Epidermal melanocyte (primary cell): ENCODE data around the gene TEX22.

Source experiments
- DNase-seq: peaks from one replicate; pipeline ENCODE4 v3.0.0; 2011; ENCODE audit warnings: low spot score; ENCODE audit not compliant: insufficient read length

The TEX22 gene

DNA sequence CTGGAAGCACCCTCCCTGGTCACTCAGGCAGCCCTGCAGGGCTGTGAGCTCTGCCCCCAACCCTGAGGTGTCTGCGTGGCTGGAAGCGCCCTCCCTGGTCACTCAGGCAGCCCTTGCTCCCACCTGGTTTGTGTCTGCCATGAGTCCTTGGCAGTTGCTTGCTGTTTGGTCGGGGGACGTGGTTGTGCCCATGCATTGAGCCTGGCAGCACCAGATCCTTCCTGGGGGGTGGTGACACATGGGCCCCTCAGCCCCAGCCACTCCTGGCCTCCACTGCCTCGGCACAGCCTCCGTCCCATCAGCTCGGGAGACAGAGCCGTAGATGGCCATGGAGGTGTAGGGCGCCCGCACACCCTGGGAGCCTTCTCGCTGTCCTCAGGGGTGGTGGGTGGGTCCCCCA, 40.8 kb downstream of the TEX22 start:
- no peak for DNase-seq

DNA sequence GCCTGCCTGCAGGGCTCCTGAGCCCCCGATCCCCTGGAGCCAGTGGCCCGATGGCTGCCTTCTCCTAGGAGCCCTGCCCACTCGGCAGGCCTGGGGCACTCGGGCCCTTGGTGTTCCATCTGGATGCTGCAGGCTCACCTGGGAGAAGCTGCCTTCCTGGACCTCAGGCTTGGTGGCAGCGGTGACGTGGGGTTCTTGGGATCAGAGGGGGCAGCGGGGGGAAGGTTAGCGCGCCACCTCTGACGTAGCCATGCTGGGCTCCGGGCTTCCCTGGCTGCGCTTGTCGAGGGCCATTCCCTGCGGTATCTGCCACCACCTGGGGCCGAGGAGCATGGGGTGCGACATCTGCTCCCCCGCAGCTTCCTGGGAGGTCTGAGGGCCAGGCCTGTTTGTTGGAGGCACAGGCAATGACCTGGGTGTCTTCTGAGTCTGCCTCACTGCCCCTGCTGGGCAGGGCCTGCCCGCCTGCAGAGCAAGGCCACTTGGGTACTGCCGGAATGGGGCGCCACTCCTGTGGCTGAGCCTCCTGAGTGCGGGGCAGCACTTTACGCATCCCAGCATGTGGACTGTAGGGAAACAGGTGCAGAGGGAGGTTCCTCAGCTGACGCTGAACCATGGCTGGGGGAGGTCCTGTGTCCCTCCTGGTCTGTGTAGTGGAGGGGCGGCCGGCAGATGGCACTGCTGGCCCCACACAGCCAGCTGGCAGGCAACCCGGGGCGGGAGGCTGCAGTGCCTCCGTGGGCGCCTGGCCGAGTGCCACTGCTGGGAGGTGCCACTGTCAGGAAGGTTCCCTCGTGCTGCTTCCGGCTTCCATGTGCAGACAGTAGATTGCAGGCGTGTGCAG, 41.6 kb downstream of the TEX22 start:
- no peak for DNase-seq

DNA sequence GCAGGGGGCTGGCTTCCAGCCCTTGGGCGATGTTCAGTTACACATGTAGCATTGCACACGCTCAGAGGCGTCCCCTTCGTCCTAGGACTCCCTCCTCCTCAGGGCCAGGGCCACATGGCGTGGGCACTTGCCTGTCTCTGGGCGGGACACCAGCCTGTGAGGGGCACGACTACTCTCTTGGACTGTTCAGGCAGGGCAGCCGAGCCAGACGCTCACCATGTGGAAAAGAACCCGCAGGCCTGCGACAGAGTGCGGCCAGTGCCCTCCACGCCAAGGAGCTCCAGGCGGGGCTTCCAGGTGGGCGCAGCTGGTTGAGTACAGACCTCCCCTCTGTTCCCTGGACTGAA, 42.2 kb downstream of the TEX22 start:
- DNase-seq, result no peak

DNA sequence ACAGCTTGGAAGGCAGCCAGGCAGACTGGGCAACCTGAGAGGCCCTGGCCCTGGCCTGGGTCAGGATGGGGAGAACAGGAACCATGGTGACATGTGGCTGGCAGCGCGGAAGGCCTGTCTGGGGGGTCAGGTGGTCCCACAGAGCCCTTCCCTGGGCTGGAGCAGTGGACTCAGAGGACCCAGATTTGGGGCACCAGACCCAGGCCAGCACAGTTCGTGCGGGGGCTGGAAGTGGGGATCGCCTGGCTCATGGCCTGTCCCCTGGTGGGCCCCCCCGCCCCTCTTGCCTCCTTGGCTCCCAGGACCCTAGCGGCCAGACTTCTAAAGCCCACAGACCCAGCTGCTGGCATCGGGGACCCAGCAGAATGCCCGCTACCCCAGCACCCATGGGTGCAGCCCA, 42.7 kb downstream of the TEX22 start:
- no peak for DNase-seq

DNA sequence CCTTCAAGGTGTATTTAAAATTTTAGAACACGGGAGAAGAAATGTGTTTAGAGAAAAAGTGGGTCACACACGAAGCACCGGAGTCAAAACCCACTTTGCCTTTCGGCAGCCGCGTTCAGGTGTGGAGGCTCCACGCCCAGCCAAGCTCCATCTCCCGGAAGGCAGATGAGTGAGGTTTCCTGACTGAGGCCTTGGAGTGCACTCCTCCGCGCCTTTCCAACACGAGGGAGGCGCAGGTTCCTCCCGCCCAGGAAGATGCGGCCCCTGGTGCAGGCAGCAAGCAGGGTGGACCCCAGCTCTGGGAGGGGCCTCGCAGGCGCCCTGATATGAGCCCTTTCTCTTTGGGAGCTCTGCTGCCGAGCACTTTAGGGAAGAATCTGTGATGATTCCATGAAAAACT, 43.8 kb downstream of the TEX22 start:
- DNase-seq, result no peak

DNA sequence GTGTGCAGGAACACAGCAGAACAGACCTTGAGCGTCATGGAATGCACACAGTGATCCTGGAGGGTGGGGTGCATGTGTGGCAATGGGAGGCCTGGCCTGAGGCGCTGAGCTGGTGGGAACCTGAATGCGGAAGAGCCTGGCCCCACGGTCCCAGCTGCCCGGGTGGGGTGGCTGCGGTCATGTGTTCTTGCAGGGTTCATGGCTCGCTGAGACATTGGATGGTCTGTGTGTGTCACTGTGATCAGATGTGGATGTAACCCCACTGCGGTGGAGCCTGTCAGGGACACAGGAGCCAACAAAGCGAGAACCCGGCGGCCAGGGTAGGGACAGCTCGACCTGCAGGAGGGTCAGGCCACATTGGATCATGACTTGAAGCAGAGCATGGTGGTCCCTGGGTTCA, 44.5 kb downstream of the TEX22 start:
- no peak for DNase-seq

DNA sequence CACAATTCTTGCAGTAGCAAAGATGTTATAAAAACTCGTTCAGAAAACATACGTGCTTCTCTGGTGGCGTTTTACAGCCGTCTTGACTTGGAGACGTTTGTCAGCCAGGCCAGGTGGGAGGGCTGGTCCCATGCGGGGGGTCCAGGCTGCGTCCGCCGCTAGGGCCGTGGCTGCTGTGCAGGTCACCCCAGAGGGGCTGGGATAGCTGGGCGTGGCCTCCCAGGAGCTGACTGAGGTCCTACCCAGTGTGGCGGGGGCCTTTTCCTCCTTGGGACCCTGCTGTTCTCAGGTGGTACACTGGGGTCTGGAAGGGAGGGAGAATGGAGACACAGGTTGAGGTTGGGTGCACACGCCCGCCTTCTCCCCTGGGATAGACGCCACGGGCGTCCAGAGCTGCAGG, 46.5 kb downstream of the TEX22 start:
- DNase-seq, result no peak

DNA sequence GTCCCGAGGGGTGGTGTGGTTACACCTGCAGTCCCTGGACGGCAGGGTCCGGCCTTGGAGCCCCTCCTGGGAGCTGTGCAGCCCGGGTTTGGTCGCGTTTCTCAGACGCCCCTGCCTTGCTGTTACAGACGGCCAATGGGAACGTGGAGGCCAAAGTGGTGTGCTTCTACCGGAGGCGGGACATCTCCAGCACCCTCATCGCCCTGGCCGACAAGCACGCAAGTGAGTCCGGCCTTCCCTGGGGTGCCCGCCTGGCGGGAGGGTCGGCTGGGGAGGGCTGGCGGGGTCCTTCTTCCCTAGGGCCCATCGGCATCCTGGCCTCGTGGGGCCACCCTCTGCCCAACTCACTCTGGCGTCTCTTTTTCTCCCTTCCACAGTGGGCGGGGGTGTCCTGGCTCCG, 47.0 kb downstream of the TEX22 start:
- no peak for DNase-seq

DNA sequence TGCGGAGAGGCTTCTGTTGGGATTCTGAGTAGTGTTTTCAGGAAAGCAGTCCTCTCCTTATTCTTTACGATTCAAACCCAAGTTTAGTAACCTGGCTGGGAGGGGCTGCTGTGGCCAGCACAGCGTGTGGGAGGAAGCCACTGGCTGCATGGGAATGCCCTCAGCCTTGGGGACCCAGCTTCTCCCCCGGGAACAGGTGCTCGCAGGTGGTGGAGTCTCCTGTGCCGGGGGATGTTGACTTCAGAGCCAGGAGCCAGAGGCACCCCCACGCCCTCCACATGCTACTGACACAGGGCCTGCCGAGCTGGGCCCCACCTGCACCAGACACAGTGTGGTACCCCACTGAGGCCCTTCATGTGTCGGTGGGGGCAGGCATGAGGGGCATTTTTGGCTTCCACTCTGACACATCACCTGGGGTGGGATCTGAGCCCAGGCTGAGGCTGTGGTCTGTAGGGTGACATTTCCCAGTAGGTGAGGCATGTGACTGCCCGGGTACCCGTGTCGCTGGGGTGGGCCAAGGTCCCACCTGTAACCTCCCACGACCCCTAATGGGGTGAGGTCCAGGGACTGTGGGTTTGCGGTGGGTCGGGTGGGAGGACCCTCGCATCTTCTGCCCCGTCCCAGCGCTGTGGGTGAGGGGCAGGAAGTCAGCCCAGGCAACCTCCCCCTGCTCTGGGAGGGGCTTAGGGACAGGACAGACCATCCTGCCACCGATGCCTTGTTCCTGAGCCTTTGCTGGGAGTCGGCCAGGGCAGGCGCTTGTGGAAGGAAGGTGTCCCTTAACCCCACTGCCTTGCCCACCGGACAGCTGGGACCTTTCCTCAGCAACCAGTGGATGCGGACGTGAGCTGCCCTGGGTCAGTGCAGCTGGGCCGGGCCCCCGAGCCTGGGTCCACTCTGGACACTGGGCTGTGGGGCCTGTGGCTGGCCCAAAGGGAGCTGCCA, 47.8 kb downstream of the TEX22 start:
- no peak for DNase-seq

DNA sequence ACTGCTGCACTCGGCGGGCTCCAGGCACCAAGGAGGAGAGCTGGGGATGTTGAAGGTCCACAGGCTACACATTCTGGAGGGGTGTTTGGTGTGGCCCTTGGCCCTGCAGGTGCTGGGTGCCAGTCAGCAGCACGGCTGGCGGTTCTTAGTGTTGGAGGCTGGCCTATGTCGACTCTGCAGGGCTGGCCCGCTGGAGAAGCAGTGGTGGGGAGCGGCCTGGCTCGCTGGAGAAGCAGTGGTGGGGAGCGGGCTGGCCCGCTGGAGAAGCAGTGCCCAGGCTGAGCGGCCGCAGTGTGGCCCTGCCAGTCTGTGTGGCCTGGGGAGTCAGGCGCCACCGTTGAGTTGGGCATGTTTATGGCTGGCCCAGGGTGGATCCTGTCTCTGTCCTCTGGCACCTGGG, 48.6 kb downstream of the TEX22 start:
- DNase-seq, result no peak

DNA sequence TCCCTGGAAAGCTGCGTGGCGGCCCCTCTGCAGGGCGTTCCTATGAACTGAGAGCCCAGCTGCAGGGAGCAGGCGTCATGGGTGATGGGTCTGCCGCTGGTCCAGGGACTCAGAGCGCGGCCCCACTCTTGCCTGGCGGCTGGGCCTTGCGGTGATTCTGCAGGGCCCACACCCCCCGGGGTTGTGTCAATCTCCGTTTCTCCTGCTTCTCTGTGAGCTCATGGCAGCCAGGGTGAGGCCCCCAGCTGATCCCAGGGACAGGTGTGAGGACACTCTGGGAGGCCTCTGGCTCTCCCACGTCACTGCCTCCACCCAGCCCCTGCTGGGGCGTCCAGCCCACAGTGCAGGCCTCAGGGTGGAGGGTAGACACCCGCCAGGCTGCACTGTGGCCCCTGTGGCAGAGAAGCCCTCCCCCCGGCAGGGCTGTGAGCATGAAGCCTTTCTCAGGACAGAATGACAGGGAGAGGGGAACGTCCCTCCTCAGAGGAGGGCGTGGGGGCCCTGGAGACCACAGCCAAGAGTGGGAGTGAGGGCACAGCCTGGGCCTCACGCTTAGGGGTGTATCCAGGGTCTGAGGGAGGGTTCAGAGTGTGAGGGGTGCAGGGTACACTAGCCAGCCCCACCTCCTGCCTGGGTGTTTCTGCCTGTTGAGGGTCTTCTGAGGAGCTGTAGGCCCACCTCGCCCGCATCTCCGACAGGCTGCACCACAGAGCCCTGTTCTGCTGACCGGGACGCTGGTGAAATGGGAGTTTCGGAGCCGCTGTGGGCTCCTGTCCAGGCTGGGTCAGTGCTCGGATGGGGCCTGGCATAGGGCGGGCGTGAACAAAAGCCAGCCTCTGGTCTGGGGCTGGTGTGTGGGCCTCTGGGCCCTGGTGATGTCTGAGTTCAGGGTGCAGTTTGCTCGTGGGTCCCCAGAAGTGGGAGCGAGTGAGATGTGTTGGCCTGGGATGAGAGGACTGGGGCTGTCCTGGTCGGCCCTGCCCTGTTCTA, 49.6 kb downstream of the TEX22 start:
- DNase-seq, result no peak

DNA sequence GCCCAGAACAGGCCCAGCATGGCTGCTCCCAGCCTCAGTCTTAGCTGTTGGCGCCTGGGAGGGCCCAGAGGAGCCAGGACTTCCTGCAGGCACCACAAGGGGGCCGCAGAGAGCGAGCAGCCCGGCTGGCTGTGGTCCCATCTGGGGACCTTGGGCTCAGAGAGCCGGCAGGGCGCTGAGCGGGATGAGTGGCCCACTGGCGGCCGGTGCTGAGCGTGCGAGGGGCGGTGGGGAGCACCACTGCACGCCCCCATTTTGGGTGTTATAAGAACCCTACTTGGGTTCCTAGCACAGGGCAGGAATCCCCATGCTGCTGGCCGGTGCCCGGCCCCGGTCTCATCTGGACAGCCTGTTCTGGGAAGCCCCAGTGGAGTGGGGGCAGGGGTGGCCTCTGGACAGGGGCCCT, 50.4 kb downstream of the TEX22 start:
- DNase-seq, result peak; percentile 86

DNA sequence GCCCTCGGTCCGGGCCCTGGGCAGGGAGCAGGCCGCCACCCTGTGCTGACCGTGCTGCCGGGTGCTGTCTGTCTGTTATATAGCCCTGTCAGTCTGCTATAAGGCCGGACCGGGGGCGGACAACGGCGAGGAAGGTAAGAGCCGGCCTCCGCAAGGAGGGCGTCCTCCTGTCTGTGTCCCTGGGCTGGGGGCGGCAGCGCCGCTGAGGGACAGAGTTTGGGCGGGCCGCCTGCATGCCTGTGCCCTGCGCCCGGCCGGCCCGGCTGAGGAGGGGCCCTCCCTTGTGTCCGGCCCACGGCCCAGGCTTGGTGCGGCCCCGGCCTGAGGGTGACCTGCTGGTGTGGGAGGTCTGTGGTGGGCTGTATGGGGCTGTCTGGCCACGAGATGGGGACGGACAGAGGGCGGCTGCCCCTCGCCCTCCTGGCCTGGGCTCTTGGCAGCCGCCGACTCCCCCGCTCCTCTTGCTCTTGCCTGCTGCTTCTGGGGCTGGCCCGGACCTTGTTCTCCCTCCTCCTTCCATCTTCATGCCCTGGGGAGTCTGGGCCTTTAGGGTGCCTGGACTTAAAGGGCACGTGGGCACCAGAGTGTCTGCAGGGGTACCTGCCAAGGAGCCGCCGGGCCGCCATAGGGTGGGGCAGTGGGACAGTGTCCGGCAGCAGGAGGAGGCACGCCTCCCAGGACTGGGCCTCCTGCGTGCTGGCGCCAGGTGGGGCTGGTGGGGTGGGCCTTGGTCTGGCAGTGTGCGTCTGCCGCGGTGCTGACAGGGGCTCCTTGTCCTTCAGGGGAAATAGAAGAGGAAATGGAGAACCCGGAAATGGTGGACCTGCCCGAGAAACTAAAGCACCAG, 51.2 kb downstream of the TEX22 start:
- DNase-seq, result no peak

DNA sequence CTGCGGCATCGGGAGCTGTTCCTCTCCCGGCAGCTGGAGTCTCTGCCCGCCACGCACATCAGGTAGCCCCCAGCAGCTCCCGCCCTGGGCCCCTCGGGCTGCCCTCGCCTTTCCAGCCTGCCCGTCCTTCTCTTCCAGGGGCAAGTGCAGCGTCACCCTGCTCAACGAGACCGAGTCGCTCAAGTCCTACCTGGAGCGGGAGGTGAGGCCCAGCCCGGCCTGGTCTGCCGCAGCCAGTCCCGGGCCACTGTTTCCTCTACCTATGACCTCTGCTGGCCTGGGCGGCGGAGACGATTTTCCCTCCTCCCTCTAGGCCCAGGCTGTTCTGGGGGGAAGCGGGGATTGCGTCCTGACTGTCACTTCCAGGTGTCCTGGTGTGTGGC, 51.8 kb downstream of the TEX22 start:
- no peak for DNase-seq

DNA sequence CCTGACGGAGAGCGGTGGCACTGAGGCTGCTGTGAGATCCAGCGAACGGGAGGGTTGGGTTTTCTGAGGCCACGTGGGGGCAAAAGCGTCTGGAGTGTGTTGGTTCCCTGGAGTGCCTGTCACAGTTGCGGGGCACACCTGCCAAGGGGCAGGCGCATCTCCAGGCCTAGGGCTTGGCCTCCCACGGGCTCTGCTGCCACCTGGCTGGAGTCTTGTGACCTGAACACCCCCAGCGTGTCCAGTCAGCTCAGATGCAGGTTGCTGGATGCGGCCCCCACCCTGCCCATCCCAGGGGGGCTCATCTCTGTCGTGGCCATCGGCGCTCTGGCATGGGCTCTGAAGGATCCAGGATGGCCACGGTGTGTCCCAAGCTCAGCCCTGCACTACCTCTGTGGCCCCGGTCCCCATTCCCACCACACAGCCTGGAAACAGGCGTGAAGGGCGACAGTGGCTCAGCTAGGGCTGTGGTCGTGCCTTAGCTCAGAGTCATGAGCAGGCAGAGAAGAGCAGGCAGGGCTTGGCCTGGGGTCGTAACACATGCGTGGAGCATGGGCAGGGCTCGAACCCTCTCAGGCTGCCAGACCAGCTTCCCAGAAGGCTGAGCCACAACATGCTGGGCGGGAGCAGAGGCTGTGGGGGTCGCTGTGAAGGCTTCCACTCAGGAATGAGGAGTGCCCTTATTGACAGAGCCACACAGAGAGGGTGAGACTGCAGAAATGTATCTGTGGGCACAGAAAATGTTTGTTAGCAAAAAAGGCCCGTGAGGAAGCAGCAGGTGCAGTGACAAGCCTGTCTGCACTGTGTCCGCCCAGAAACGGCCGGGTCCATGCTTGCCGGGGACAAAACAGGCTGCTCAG, 52.8 kb downstream of the TEX22 start:
- DNase-seq, result no peak

DNA sequence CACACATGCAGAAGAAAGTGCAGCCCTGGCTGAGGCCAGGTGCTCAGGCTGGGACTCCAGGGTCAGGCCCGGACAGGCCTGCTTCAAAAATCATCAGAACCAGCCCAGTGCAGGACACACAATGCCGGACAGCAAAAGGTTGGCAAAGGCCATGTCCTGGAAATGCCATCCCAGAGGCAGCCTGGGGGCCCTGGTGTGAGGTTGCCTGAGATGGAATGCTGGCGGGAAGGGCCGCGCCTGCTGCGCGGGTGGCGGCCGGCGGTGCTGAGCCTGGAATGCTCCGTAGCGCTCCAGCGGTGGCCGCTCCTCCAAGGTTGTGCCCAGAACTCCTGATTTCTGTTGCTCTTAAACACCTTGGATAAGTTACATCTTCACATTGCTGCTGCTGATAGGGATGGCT, 54.6 kb downstream of the TEX22 start:
- DNase-seq, result no peak

DNA sequence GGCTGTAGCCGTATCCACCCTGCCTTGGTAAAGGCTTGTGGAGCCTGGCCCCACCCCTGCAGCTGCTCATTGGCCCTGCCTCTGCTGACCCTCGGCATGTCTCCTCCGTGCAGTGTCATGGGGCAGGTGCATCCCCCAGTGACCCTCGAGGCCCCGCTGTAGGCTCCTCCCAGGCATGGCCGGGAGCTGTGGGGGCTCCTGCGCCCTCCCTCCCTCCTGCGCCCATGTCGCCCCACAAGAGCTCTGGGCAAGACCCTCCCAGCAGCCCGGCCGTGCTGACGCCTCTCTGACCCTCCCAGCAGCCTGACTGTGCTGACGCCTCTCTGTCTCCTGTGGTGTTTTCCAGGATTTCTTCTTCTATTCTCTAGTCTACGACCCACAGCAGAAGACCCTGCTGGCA, 55.5 kb downstream of the TEX22 start:
- DNase-seq, result no peak

DNA sequence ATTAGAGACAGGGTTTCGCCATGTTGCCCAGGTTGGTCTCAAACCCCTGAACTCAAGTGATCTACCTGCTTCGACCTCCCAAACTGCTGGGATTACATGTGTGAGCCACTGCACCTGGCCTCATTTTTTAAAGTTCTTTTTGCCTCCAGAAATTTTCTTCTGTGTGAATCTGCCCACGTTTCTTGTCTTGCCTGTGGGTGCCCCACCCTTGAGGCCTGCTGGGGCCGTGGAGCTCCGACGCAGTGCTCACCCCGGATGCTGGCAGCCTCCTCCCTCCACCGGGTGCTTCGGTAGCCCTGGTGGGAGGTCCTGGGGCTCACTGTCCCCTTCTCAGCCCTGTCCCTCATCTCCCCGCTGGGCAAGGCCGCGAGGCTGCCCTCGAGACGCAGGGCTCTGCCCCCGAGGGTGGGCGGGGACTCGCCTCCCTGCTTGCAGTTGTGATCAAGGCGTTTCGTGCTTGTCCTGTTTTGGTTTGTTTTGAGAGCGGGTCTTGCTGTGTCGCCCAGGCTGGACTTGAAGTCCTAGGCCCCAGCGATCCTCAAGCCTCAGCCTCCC, 56.8 kb downstream of the TEX22 start:
- no peak for DNase-seq
